HG03066 (cell line): Measurements from ENCODE around the gene GART.
"Not testable (repeated sequence)": the region's sequence is repeated elsewhere in the genome, so short reads cannot be mapped to it uniquely, and the experiment has no call there.

Experiments
- ATAC-seq: cut with Tn5 transposase; IDR thresholded peaks from one replicate; pipeline ENCODE4 v1.9.1; 2021; ENCODE audit warnings: low read depth; ENCODE audit not compliant: unreplicated experiment

GART gene

DNA sequence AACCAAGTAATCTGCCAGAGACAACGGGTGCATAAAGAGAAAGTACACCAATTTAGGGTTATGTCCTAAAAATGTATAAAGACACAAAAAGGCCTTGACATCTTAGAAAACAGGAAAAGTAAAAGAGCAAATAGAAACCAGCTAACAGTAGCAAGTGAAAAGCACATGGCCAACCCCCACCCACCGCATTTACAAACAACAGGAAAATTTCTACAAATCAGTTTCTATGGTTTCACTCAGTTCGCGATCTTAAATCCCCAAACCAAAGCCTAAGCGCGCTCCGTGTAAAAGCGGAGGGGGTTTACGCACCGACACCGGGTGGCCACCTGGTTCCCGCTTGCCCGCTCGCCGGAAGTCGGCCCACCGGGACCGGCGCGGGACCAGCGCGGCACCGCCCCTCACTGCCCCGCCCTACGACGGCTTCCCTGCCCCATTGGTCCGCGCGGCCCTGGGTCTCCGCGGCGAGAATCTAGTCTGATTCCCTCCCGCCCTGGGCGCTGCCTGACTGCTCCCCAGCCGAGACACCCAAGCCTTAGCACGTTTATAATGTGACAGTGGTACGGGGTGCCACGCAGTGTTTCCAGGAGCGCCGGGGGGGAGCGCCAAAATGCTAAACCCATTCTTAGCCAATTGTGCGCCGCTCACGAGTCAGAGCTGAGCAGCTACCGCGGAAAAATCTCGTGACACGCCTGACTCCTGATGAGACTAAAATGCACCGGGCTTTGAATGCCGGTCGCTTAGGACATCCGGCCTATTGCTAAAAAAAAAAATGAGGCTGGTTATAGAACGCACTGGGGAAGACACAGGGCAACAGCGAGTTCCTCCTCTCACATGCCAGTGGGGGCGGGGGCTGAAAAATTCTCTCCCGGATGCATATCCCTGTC, at the start of gene GART:
GART (minus strand) TSS at position 362 of the 884 bp plus-strand sequence. CDS start 2,802 bp downstream, outside the sequence.
- ATAC-seq = peak; percentile 45

- peak; percentile 89 for ATAC-seq
Observed at GRCh38 chr21:33588485-33589335, 46.8 kb upstream of the GART start, which contains the start of gene DONSON. Gene DONSON (minus strand): TSS chr21:33588684. CDS start chr21:33588641, 43 bp downstream.

GRCh38 chr21:33587792-33588484, 46.0 kb upstream of the GART start:
- peak; percentile 29 for ATAC-seq

- ATAC-seq = no peak
Observed at GRCh38 chr21:33586927-33587326, 45.0 kb upstream of the GART start.

- no peak for ATAC-seq
Observed at GRCh38 chr21:33584455-33584854, 42.5 kb upstream of the GART start.

- ATAC-seq = no peak
Observed at GRCh38 chr21:33578959-33579542, 37.1 kb upstream of the GART start.

DNA sequence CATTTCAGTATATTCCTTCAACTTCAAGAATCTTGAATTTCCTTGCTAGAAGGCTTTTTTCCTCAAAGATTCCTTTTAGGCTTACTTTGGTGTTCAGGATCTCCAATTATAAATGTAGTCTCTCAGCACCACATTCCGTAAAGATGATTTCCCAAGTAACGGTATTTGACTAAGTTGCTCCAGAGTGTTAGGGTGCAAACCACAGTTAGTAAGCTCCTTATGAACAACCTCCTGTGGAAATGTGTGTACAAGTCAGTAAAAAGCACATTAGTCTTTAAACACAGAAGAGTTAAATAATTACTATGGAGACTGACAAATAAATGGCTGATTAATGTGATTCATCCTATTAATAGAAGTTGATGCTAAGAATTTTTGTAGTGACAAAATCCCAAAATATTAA, 36.3 kb upstream of the GART start:
- ATAC-seq = no peak

GRCh38 chr21:33576741-33577141, 34.8 kb upstream of the GART start:
- ATAC-seq = not testable (repeated sequence)

DNA sequence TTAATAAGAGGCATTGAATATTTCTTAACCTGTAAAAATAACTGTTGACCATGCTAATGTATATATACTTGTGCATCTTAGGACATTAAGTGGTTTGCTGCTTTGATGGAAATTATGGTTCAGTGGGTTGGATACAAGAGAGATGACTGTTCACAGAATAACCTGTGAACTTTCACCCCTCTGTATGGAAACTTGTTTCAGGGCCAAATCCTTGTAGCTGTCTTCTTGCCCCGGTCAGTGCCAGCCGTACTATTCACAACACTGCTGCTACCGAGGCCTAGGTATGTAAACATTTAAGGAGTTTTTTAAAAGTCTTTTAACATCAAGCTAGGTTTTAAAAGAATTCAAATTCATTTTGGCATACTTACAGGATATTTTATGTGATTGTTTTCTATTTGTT, 30.4 kb upstream of the GART start:
- ATAC-seq = no peak

GRCh38 chr21:33569991-33570390, 28.1 kb upstream of the GART start:
- no peak for ATAC-seq

DNA sequence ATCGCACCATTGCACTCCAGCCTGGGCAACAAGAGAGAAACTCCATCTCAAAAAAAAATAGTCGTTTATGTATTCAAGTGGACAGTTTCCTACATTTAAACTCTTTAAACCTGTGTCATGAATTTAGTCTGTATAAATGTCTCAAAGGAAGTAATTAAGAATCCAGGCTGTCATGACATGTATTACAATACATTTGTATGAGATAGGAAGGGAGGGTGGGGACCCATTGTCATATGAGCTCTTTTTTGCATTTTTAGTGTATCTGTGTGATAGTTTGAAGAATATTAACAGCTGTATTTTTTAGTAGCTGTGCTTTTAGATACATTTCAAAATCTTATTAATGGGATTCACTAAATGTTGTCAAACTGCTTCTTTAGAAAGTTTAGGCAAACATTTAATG, 26.5 kb upstream of the GART start:
- ATAC-seq = no peak

DNA sequence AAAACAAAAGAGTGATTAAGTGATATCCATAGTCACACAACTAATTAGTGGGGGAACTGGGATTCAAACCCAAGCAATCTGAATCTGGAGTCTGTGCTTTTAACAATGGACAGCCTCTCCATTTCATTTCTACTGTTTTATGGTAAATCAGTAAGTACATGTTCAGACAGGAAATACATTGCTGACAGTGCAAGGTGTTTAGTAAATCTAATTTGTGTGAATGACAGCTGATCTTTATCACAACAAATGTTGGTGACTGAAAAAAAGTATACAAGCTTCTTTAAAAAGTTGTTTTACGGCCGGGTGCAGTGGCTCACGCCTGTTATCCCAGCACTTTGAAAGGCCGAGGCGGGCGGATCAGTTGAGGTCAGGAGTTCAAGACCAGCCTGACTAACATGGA, 26.0 kb upstream of the GART start:
- ATAC-seq = no peak

- no peak for ATAC-seq
Observed at GRCh38 chr21:33566514-33566913, 24.6 kb upstream of the GART start.

GRCh38 chr21:33562389-33562788, 20.5 kb upstream of the GART start:
- ATAC-seq = no peak

GRCh38 chr21:33561373-33561772, 19.5 kb upstream of the GART start:
- ATAC-seq = no peak

DNA sequence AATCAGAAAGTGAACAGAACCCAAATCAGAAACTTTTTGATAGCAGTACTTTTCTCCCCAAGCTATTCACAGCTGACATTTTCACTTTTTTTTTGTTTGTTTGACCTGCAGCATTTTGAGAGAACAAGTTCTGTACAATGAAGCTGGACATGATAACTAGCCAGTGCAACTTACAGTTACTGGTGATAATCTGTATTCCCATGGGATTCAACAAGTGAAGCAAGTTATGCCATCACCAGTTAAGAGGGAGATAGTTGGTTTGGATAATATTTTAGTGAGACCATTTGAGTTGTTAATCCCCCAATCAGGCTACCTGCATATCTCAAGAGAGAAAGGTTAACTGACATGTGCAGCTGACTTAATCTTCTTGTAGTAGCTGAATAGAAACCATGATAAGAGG, 19.0 kb upstream of the GART start:
- no peak for ATAC-seq

DNA sequence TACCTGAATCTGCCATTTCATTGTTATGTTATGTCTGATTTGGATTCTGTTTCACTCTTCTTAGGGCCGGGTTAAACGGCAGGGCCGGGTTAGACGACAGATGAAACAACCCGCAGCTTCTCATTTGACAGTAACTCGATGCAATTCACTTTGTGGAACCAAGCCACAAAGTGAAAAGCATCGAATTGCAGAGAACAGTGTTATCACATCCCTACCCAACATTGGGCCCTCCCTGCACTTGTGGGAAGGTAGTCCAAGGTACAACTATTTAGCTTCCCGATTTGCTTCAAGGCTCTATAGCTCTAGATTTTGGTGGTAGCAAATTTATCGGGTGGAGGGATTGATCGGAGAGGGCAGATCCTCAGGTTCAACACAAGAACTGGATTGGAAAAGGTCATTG, 17.9 kb upstream of the GART start:
- no peak for ATAC-seq

GRCh38 chr21:33558777-33559421, 17.0 kb upstream of the GART start:
- no peak for ATAC-seq

GRCh38 chr21:33557447-33557846, 15.5 kb upstream of the GART start:
- no peak for ATAC-seq

DNA sequence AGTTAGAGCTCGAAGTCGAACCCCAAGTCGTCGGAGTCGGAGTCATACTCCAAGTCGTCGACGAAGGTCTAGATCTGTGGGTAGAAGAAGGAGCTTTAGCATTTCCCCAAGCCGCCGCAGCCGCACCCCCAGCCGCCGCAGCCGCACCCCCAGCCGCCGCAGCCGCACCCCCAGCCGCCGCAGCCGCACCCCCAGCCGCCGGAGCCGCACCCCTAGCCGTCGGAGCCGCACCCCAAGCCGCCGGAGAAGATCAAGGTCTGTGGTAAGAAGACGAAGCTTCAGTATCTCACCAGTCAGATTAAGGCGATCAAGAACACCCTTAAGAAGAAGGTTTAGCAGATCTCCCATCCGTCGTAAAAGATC, 13.0 kb upstream of the GART start:
- no peak for ATAC-seq
